ENCODE measurements around the gene CARMIL1.
A peak's percentile ranks its signal among the peaks of the same experiment; 100 is the strongest.

CARMIL1 gene

DNA sequence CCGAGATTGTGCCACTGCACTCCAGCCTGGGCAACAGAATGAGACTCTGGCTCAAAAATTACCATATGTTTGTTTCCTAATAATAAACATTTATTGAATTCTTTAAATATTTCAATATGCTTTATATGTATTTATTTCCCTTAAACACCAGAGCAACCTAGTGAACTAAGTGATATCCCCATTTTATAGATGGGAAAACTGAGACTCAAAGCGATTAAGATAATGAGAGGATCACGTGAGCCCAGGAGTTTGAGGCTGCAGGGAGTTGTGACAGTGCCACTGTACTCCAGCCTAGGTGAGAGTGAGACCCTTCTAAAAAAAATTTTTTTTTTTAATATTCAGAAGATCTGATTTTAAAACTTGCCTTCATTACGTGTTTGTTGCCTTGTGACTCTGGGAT lies 19.4 kb upstream of the CARMIL1 start:
- no peak overlapping the region for H3K27ac ChIP-seq (ENCODE audit: extremely low read depth, low read depth, low read length)
- no peak overlapping the region for H3K4me3 ChIP-seq (ENCODE audit: low read depth, low read length)
- no peaks in the 10 kb centered on the region; the same call in 1 of the 2 replicates for H3K4me1 ChIP-seq (ENCODE audit: control insufficient read depth, insufficient read depth, low read length)
- no peak for TF ChIP-seq SCRT1 (tag by site-specific recombination; IDR thresholded peaks at IDR 0.05; ENCODE audit: borderline replicate concordance)
- TF ChIP-seq MZF1 (tag by site-specific recombination; IDR thresholded peaks at IDR 0.05; ENCODE audit: borderline replicate concordance) = no peak
- TF ChIP-seq, protein P1, sequence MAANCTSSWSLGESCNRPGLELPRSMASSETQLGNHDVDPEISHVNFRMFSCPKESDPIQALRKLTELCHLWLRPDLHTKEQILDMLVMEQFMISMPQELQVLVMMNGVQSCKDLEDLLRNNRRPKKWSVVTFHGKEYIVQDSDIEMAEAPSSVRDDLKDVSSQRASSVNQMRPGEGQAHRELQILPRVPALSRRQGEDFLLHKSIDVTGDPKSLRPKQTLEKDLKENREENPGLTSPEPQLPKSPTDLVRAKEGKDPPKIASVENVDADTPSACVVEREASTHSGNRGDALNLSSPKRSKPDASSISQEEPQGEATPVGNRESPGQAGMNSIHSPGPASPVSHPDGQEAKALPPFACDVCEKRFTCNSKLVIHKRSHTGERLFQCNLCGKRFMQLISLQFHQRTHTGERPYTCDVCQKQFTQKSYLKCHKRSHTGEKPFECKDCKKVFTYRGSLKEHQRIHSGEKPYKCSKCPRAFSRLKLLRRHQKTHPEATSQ (tag by site-specific recombination; IDR thresholded peaks at IDR 0.05) = no peak
- no peak for TF ChIP-seq ZNF501 (tag by site-specific recombination; IDR thresholded peaks at IDR 0.05)
- no peak for TF ChIP-seq ZEB2 (tag by site-specific recombination; IDR thresholded peaks at IDR 0.05)
- no peak for TF ChIP-seq ZNF214 (tag by site-specific recombination; IDR thresholded peaks at IDR 0.05; ENCODE audit: borderline replicate concordance)
- TF ChIP-seq ZFHX2 (tag by site-specific recombination; conservative IDR thresholded peaks at IDR 0.05) = no peak
- TF ChIP-seq ZBTB7A (tag by site-specific recombination; IDR thresholded peaks at IDR 0.05; ENCODE audit: low read depth) = no peak
- no peak for TF ChIP-seq KLF1 (tag by site-specific recombination; IDR thresholded peaks at IDR 0.05)
- TF ChIP-seq ZNF621 (tag by site-specific recombination; IDR thresholded peaks at IDR 0.05) = no peak
- TF ChIP-seq, protein P2, sequence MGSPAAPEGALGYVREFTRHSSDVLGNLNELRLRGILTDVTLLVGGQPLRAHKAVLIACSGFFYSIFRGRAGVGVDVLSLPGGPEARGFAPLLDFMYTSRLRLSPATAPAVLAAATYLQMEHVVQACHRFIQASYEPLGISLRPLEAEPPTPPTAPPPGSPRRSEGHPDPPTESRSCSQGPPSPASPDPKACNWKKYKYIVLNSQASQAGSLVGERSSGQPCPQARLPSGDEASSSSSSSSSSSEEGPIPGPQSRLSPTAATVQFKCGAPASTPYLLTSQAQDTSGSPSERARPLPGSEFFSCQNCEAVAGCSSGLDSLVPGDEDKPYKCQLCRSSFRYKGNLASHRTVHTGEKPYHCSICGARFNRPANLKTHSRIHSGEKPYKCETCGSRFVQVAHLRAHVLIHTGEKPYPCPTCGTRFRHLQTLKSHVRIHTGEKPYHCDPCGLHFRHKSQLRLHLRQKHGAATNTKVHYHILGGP (tag by site-specific recombination; IDR thresholded peaks at IDR 0.05) = no peak
- no peak for TF ChIP-seq ZNF335 (tag by site-specific recombination; conservative IDR thresholded peaks at IDR 0.05)
- no peak for TF ChIP-seq ZNF354C (tag by site-specific recombination; IDR thresholded peaks at IDR 0.05; ENCODE audit: borderline replicate concordance, low read depth)
- no peak for TF ChIP-seq ZNF211 (tag by site-specific recombination; IDR thresholded peaks at IDR 0.05; ENCODE audit: low read depth)
- TF ChIP-seq, protein P3, sequence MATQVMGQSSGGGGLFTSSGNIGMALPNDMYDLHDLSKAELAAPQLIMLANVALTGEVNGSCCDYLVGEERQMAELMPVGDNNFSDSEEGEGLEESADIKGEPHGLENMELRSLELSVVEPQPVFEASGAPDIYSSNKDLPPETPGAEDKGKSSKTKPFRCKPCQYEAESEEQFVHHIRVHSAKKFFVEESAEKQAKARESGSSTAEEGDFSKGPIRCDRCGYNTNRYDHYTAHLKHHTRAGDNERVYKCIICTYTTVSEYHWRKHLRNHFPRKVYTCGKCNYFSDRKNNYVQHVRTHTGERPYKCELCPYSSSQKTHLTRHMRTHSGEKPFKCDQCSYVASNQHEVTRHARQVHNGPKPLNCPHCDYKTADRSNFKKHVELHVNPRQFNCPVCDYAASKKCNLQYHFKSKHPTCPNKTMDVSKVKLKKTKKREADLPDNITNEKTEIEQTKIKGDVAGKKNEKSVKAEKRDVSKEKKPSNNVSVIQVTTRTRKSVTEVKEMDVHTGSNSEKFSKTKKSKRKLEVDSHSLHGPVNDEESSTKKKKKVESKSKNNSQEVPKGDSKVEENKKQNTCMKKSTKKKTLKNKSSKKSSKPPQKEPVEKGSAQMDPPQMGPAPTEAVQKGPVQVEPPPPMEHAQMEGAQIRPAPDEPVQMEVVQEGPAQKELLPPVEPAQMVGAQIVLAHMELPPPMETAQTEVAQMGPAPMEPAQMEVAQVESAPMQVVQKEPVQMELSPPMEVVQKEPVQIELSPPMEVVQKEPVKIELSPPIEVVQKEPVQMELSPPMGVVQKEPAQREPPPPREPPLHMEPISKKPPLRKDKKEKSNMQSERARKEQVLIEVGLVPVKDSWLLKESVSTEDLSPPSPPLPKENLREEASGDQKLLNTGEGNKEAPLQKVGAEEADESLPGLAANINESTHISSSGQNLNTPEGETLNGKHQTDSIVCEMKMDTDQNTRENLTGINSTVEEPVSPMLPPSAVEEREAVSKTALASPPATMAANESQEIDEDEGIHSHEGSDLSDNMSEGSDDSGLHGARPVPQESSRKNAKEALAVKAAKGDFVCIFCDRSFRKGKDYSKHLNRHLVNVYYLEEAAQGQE (tag by site-specific recombination; IDR thresholded peaks at IDR 0.05) = no peak
- TF ChIP-seq, protein P4, sequence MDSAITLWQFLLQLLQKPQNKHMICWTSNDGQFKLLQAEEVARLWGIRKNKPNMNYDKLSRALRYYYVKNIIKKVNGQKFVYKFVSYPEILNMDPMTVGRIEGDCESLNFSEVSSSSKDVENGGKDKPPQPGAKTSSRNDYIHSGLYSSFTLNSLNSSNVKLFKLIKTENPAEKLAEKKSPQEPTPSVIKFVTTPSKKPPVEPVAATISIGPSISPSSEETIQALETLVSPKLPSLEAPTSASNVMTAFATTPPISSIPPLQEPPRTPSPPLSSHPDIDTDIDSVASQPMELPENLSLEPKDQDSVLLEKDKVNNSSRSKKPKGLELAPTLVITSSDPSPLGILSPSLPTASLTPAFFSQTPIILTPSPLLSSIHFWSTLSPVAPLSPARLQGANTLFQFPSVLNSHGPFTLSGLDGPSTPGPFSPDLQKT (IDR thresholded peaks at IDR 0.05; ENCODE audit: borderline replicate concordance, low read depth, low read length) = no peak
- no peaks in the 10 kb centered on the region for H3K9me3 ChIP-seq (ENCODE audit: control insufficient read depth, insufficient read depth, low read depth, low read length)
- no peaks in the 10 kb centered on the region for H3K36me3 ChIP-seq (ENCODE audit: control insufficient read depth in 2 of 2, insufficient read depth in 1 of 2, low read length in 2 of 2)
- ChIA-PET POLR2A (no interaction called here), CTCF (interaction anchor here (1.1 to 1.5 kb wide), 2 partner anchors 20 to 297 kb away, joined by 5 to 7 read pairs; partner anchors contain the start of gene CARMIL1)

DNA sequence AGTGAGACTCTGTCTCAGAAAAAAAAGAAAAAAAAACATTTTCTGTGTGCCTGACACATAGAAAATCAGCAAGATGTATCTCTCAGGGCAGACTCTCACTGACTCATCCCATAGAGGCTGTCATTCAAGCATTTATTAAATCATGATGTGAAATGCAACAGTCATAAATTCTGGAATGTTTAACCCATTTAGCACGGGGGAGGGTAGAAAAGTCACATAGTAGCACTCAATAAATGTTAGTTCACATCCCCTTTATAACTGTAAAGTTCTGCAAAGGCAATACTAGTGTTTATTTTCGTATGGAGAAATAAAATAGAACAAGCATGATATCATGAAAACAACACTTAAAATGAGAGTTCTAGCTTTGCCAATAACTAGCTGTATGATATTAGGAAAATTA lies 15.5 kb upstream of the CARMIL1 start:
- TF ChIP-seq, protein P5, sequence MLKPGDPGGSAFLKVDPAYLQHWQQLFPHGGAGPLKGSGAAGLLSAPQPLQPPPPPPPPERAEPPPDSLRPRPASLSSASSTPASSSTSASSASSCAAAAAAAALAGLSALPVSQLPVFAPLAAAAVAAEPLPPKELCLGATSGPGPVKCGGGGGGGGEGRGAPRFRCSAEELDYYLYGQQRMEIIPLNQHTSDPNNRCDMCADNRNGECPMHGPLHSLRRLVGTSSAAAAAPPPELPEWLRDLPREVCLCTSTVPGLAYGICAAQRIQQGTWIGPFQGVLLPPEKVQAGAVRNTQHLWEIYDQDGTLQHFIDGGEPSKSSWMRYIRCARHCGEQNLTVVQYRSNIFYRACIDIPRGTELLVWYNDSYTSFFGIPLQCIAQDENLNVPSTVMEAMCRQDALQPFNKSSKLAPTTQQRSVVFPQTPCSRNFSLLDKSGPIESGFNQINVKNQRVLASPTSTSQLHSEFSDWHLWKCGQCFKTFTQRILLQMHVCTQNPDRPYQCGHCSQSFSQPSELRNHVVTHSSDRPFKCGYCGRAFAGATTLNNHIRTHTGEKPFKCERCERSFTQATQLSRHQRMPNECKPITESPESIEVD (tag by site-specific recombination; IDR thresholded peaks at IDR 0.05) = 0 out of 2 replicates have a peak, but pooled peaks have one; percentile 7
- no peak for TF ChIP-seq ZNF112 (tag by site-specific recombination; IDR thresholded peaks at IDR 0.05)
- 0 out of 2 replicates have a peak, but pooled peaks have one; percentile 14 for TF ChIP-seq ZEB2 (tag by site-specific recombination; IDR thresholded peaks at IDR 0.05)
- H3K9me3 ChIP-seq (ENCODE audit: control insufficient read depth, insufficient read depth, low read depth, low read length) = no peaks in the 10 kb centered on the region
- H3K27ac ChIP-seq (ENCODE audit: extremely low read depth, low read depth, low read length) = no peak overlapping the region
- H3K36me3 ChIP-seq (ENCODE audit: control insufficient read depth in 2 of 2, insufficient read depth in 1 of 2, low read length in 2 of 2) = no peaks in the 10 kb centered on the region
- ChIA-PET POLR2A (no interaction called here), CTCF (interaction anchor here (0.5 to 5.0 kb wide), 9 partner anchors 14 to 344 kb away, joined by 3 to 124 read pairs (median 3); no protein-coding TSS in a partner anchor)
- H3K4me3 ChIP-seq (ENCODE audit: low read depth, low read length) = no peak overlapping the region
- no peaks in the 10 kb centered on the region; the same call in 1 of the 2 replicates for H3K4me1 ChIP-seq (ENCODE audit: control insufficient read depth, insufficient read depth, low read length)
